ENCODE measurements around the gene HNRNPAB.
"Not testable (repeated sequence)": the region's sequence is repeated elsewhere in the genome, so short reads cannot be mapped to it uniquely, and the experiment has no call there.

HNRNPAB gene

DNA sequence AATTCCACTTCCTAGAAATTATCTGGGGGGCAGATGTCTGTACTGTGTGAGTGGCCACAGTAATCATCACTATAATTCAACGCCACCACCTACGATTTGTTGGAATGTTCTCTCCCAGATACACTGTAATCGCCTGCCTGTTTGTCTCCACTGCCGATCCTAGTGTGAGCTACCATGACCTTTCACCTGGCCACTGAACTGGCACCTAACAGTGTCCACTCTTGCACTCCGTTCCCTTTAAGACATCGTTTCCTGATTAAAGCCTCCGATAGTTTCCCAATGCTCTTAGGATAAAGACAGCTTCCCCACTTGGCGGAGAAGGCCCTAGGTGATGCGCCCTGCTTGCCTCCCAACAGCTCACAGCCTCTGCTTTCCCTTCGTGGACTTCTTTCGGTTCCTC is 24.3 kb downstream of the HNRNPAB start:
- in situ Hi-C loops (cut with HindIII; ENCODE audit: low sequenced_read_pairs), result no loop called here

DNA sequence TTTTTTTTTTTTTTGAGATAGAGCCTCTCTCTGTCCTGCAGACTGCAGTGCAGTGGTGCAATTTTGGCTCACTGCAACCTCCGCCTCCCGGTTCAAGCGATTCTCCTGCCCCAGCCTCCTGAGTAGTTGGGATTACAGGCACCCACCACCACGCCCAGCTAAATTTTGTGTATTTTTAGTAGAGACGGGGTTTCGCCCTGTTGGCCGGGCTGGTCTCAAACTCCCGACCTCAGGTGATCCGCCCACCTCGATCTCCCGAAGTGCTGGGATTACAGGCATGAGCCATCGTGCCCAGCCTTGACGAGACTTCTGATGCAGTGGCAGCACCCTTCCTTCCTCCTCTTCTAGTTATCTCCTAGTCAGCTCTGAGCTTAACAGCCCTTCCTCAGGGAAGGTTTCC is 24.8 kb downstream of the HNRNPAB start:
- in situ Hi-C loops (cut with HindIII; ENCODE audit: low sequenced_read_pairs), result not testable (repeated sequence)

DNA sequence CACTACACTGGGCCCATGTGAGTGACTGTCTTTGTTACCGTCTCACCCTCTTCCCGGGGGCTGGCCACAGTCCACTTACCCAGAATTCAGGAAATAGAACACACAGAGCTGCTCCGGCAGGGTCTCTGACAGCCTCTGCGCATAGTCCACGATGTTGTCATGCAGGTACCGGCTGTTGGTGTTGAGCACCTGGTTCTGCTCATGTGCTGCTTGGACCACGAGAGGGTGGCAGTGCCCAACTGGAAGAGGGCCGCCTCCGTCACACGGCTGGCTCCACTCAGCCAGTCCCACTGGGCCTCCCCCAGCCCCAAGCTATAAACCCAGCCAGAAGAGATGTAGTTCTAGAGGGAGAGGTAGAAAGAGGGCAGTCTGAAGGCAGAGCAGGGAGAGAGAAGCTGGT is 25.5 kb downstream of the HNRNPAB start:
- in situ Hi-C loops (cut with HindIII; ENCODE audit: low sequenced_read_pairs), result no loop called here

DNA sequence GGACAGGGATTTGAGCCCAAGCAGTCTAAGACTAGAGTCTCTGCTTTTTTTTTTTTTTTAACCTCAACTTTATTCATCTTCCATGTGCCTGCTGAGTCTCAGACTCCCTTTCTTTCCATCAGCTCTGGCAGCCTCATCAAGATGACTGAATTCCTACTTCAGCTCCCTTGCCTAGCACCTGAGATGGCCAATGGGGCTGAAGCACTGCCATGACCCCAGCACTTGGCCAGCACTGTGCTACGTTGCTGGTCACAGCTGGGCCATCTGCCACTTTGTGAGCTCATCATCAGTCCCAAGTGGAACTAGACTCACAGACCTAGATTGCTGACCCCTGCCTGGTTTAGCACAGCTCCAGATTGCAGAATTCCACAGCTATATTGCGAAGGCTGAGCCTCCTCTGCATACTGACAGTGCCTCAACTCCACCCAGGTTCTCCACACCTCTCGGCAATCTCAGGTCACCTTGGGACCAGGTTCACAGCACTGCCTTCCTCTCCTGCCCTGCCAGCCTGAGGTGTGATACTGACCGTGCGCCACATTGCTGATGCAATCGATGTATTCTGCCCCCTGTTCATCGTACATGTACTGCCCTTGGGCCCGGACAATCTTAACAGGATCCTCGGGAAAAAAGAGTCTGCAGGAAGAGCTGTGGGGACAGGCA is 26.7 kb downstream of the HNRNPAB start:
- in situ Hi-C loops (cut with HindIII; ENCODE audit: low sequenced_read_pairs), result no loop called here

DNA sequence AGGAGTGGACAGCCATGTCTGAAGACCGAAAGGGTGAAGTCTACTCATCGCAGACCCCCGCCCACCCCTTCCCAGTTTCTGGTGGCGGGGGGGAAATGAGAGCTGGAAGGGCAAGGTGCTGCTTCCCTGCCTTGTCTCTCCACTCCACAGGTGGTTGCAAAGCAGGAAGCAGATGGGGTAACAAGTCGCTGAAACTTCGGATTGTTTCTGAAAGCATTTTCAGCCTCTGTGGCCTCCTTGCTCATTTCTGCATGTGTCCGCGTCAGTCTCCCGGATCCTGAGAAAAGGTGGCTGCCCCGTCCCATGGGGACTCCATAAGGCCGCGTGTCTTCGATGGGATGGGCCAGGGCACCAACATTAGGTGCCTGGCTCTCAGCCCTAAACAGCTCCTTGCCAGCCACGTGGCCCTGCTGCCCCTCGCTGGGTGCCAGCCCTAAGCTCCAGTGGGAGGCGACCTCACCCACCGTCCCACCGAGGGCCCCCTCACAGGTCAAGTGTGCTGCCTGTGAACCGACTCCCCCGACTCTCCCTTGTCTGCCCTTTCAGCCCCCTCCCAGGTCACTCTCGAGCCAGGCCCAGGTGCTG is 27.3 kb downstream of the HNRNPAB start:
- in situ Hi-C loops (cut with HindIII; ENCODE audit: low sequenced_read_pairs), result no loop called here

DNA sequence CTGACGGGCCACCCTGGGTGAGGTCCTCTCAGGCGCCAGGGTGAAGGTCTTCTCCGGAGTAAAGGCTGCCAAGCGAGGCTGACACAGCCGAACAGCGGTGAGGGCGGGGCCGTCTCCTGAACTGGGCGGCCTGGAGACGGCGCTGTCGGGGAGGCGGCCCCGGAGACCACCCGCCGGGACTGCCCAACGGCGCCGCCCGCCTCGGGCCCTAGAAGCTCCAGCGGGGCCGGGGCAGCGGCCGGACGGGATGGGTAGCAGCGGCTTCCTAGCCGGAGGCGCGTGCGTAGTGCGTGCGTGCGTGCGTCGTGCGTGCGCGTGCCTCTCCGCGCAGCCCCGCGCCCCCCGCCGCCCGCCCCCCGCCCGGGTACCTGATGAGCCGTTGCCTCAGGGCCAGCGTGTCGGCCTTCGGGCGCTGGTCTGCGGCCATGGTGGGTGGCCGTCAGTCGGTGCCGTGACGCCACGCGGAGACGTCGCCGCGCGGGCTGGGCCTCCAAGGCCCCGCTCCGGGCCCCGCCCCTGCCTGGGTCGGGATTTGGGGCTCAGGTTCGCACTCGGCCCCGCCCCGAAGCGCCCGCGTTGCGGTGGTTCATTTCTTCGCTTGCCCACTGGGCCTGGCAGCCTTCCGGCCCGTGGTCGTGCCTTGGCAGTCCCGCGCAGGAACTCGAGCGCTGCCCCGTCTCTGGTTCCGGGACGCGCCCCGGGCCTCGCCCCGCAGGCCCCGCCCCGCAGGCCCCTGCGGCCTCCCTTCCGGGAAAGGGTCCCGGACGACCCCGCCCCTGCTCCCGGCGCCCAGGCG is 28.0 kb downstream of the HNRNPAB start, which contains the start of gene PHYKPL:
Gene PHYKPL, minus strand, starts transcription at position 679 of the 796 bp plus-strand sequence. Its CDS starts 252 bp downstream, at position 427.
- in situ Hi-C loops (cut with HindIII; ENCODE audit: low sequenced_read_pairs), result no loop called here

DNA sequence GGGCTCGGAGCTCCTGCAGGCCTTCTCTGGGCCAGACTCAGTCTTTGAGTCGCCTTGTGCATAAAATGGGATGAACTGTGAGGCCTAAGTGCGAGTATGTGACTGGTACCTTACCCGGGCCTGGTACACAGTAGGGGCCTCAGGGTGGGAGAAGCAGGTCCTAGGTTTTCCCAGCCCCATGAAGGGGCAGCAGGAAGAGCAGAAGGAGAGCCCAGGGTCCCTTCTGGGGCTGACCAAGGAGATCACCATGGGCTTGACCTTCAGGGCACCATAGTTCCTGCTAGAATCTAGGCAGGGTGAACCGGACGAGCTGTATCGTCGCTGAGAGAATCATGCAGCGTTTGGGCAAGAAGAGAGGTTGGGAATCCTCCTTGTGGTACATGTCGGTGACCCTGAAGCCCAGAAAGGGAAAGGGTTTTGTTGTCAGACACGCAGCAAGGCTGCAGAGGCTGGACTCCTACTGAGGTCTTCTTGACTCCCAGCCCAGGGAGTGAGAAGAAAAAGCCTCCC is 28.6 kb downstream of the HNRNPAB start:
- in situ Hi-C loops (cut with HindIII; ENCODE audit: low sequenced_read_pairs), result no loop called here

DNA sequence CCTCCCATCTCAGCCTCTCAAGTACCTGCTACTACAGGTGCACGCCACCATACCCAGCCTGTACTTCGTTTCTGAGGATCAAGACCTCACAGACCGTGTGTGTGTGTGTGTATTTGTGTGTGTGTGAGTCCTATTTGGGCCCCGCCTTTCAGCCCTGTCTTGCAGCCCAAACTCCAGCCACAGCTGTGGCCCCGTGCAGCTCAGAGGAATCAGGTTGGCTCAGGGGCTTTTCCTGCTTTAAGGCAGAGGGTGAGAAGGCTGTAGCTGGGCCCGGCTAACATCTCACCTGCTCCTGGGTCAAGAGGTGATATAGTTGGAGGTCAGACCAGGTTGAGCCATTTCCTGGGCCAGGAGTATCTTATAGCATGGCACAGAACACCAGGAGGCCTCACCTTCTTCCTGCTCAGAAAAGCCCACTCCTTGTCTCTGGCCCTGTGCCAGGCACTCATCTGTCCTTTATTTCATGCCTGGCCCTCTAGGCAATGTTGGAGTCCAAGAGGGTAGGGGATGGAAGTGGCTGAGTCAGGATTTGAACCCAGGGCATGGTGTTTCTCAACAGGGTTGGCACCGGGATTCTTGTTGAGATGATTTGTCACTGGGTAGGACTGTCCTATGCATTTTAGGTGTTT is 29.9 kb downstream of the HNRNPAB start:
- in situ Hi-C loops (cut with HindIII; ENCODE audit: low sequenced_read_pairs), result no loop called here

DNA sequence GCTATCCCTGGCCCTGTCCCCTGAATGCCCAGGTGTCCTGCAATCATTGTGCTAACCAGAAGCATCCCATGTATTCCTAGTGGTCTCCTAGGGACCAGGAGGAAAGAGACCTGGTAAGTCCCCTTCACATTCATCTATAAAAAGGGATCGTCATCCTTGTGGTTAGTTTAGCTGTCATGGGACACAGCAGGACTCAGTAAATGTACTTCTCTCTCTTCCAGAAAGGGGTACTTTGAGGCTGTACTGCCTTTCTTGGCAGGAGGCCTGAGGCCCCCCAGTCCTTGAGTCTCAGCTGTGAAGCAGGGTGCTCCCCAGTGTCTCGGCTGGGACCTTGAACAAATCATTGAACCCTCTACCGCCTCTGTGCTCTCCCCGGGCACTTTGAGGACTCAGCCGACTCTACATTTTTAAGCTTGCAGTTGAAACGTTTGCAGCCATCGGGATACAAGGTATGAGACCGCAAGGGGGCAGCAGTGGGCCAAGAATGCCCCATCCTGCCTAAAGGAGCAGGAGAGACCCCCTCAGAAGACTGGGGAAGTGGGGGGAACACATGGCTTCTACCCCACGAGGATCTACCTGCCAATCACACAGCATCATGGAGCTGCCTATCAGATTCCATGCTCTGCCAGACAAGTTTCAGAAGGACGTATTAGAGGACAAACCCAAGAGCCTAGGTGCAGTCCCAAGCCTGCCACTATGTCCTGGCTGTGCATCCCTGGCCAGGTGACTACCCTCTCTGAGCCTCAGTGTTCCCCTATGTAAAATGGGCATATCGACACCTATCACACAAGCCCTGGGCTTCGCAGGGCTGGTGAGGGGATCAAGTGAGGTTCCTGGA is 30.6 kb downstream of the HNRNPAB start:
- in situ Hi-C loops (cut with HindIII; ENCODE audit: low sequenced_read_pairs), result no loop called here

DNA sequence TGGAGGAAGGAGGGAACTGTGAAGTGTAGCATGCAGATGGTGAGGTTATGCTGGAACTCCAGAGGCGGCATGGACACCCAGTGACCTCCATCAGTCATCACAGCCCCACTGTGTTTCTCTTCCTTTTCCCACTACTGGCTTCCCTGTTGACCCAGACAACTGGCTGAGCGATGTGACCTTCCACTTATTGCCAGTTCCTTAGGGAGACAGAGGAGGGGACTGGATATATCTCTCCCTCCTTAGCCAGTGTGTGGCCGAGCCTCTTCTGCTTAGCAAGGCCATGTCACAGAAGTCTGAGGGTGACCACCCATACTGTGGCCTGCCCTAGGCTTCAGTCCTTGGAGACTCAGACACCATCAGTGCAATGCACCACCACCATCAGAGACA is 31.2 kb downstream of the HNRNPAB start:
- in situ Hi-C loops (cut with HindIII; ENCODE audit: low sequenced_read_pairs), result no loop called here

DNA sequence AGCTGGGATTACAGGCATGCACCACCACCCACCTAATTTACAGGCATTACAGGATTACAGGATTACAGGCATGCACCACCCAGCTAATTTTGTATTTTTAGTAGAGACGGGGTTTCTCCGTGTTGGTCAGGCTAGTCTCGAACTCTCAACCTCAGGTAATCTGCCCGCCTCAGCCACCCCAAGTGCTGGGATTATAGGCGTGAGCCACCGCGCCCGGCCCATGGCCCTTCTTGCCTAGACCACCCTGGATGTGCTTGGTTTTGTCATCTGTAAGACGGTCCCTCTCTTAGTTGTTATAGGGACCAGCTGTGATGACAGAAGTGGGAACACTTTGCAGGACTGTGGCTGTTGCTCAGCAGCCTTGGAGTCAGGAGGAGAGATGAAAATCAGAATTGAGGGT is 31.8 kb downstream of the HNRNPAB start:
- in situ Hi-C loops (cut with HindIII; ENCODE audit: low sequenced_read_pairs), result no loop called here

DNA sequence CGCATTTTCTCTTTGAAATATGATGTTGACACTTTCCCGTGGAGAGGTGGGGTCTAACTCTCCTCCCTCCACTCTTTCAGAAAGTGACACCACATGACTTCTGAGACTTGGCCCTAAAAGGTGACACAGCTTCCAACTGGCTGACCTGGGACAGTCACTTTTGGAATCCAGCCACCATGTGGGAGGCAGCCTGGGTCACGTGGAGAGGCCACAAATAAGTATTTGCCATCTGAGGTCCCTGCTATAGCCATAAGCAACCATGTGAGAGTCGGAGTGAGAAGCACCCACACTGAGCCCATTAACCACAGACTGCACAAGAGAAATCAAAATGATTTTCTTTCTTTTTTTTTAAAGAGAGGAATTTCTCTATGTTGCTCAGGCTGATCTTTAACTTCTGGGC is 32.3 kb downstream of the HNRNPAB start:
- in situ Hi-C loops (cut with HindIII; ENCODE audit: low sequenced_read_pairs), result no loop called here

DNA sequence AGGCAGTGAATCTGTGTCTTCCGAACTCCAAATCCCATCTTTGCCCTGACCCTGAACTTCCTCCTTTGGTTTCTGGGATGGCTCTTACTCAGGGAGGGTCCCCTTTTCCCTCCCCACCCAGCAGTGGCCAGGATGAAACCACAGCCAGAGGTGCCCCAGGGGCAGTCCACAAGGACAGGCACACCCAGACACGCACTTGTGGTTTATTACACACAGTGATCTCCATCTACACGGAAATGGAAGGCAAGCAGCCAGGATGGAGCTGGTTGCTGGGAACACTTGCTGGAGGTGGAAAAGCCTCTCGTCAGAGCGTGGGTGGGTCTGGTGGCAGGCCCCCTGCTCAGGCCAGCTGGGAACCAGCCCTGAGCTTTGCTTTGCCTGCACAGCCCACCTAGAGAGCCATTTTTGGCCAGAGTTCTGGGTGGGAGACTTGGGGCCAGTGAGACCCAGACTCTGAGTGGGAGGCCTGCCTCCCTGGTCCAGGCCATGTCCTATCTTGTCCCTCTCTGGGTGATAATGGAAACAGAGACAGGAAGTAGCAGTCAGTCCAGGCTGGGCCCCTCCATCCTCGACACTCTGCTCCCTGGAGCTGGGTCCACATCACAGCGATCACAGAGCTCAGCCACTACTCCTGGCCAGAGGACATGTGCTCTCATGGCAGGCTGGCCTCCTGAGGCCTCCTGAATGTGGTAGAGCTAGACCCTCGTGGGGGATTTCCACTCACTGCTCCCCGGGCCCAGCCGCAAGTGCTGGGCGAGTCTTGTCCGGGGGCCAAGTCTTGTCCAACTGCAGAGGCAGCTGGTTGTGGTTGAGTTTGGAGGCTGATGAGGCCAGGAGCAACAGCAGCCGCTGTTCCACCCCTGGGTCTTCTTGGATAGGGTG is 33.3 kb downstream of the HNRNPAB start:
- in situ Hi-C loops (cut with HindIII; ENCODE audit: low sequenced_read_pairs), result no loop called here

DNA sequence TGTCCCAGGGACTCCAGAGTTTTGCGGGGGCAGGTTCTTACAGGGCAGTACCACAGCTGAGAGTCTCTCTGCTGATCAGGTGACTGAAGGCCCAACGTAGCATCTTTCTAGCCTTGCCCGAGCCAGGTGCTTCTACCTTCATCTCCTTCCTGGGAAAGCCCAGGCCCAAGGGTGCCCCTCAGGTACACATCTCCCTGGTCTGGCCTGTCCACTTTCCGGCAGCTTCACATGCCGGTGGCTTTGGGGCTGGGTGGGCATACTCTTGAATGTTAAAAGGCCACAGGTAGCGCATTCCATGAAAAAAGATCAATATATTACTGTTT is 33.9 kb downstream of the HNRNPAB start:
- in situ Hi-C loops (cut with HindIII; ENCODE audit: low sequenced_read_pairs), result no loop called here

DNA sequence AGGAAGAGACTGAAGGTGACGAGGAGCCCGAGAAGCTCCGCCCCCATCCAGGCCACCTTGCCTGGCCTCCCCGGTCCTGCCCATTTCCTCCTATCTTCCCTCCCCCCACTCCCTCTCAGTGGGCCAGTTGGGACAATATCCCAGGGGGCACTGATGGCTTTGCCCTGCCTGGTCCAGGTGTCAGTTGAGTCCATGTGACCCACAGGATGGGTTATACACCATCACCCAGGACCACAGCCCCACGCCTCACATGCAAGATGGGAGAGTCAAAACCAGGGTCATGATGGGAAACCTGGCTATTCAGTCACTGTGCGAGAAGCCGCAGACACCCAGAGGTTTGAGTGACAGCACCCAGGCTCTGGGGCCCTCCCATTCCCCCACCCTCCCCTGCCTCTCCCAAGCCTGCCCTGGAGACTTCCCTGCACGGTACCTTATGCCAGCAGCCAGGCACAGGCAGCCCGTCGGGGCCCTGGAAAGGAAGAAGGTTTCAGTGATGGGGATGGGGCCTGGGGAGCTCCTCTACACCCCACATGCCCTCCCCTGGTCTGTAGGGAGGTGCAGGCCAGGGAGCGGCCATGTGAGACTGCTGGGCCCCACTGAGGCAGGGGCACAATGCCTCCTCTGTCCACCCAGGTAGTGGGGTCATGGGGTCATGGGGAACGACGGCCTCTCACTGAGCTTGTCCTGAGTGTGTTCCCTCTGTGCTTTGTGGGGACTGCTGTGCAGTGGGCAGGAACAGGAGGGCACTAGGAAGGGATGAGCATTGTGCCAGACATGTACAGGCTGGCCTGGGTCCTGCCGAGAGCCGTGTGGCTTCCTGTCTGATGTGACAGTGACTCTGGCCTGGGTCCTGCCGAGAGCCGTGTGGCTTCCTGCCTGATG is 34.6 kb downstream of the HNRNPAB start:
- in situ Hi-C loops (cut with HindIII; ENCODE audit: low sequenced_read_pairs), result no loop called here

DNA sequence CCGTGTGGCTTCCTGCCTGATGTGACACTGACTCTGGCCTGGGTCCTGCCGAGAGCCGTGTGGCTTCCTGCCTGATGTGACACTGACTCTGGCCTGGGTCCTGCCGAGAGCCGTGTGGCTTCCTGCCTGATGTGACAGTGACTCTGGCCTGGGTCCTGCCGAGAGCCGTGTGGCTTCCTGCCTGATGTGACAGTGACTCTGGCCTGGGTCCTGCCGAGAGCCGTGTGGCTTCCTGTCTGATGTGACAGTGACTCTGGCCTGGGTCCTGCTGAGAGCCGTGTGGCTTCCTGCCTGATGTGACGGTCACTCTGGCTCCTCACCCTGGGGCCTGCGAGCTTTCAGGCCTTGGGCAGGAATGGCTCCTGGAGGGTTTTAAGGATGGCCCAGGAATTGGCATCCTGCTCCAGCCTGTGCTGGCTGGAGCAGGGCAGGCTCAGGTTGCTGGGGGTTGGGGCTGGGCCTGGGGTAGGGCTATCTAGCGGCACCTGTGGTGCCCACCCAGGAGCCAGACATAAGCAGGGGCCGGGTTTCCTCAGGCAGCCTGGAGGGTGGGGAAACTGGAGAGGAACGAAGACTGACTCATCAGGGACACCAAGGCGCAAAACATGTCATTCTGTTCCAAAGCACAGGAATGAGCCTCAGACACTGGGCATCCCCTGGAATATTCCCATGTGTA is 35.4 kb downstream of the HNRNPAB start:
- in situ Hi-C loops (cut with HindIII; ENCODE audit: low sequenced_read_pairs), result not testable (repeated sequence)

DNA sequence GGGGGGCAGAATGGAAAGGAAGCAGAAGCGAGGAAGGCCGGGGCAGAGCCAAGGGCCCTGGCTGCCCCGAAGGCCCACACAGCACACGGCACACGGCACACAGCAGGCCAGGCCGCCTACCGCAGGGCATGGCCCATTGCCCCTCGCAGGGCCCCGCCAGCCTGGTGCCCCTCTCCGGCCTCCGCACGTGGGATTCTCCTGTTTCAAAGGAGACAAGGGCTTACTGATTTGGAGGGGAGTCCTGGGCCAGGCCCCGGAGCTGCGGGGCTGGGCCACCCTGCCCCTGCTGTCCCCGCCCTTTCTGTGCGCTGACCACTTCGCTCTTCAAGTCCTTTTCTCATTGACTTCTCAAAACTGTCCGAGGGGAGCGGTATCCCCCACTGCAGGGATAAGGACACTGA is 36.0 kb downstream of the HNRNPAB start:
- in situ Hi-C loops (cut with HindIII; ENCODE audit: low sequenced_read_pairs), result no loop called here

DNA sequence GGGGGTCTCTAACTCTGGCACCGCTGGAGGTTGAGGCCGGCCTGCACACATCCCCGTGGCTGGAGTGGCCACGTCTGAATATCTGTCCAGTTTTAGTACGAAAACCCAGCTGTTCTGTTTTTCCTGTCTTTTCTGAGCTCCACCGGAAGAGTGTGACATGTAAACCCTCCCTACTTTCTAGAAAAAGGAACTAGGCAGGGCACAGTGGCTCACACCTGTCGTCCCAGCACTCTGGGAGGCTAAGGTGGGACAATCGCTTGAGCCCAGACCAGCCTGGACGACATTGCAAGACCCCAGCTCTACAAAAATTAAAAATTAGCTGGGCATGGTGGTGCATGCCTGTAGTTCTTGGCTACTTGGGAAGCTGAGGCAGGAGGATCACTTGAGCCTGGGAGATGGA is 36.4 kb downstream of the HNRNPAB start:
- in situ Hi-C loops (cut with HindIII; ENCODE audit: low sequenced_read_pairs), result no loop called here

Data from DLD1 (cell line).